Stimulated activated CD4-positive, alpha-beta T cell treated with anti-CD3 and anti-CD28 coated beads, TNF-alpha, amount 100 ng/mL, for 4 hours (primary cell): Measurements from ENCODE around the gene TBC1D22A.

ENCODE experiments used
- DNase-seq, 3 experiments: peaks; one replicate each; pipeline ENCODE4 v3.0.0-alpha.2; 2020; ENCODE audit warnings: low read depth in 3 of 3

TBC1D22A gene

GRCh38 chr22:46795140-46795539 lies 32.7 kb downstream of the TBC1D22A start:
- DNase-seq = no peak

- no peak for DNase-seq
Measured at GRCh38 chr22:46795845-46796565, 33.6 kb downstream of the TBC1D22A start.

DNA sequence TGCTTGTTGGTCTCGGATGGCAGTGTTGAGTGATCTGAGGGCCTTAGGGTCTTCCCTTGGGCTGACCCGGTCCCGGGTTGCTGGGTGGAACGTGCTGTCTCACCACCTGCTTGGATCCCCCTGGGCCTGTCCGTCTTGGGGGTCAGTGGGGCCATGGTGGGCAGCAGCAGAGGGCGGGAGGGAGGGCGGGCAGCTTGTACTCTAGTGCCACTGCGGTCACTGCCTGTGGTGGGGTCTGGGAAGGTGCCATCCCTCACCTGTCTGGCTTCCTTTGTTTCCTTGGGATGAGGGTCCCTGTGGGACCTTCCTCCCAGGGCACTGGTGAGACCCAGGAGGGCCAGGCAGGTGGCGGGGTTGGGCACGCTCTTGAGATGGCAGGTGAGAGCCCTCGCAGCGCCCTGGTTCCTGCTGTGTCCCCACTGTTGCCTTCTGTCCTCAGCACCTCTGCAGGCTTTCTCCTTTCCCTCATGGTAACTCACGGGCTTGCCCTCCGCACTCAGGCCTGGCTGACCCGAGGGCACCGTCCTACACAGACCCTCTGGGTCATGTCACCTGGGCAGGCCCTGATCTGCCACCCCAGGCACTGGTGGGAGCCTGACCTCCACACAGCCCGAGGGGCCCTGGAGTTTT lies 34.2 kb downstream of the TBC1D22A start:
- no peak for DNase-seq

GRCh38 chr22:46797355-46797754 lies 34.9 kb downstream of the TBC1D22A start:
- DNase-seq = no peak

DNA sequence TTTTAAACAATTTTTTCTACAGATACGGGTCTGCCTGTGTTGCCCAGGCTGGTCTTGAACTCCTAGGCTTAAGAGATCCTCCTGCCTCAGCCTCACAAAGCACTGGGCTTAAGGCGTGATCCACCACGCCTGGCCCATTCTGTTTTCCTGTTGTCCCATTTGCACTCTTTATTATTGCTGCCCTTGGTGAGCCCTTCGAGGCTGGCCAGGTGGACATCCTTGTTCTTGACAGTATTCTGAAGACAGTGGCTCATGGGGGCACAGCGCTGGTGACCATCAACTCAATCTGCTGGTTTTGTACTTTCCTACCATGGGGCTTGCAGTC lies 35.6 kb downstream of the TBC1D22A start:
- no peak for DNase-seq

DNA sequence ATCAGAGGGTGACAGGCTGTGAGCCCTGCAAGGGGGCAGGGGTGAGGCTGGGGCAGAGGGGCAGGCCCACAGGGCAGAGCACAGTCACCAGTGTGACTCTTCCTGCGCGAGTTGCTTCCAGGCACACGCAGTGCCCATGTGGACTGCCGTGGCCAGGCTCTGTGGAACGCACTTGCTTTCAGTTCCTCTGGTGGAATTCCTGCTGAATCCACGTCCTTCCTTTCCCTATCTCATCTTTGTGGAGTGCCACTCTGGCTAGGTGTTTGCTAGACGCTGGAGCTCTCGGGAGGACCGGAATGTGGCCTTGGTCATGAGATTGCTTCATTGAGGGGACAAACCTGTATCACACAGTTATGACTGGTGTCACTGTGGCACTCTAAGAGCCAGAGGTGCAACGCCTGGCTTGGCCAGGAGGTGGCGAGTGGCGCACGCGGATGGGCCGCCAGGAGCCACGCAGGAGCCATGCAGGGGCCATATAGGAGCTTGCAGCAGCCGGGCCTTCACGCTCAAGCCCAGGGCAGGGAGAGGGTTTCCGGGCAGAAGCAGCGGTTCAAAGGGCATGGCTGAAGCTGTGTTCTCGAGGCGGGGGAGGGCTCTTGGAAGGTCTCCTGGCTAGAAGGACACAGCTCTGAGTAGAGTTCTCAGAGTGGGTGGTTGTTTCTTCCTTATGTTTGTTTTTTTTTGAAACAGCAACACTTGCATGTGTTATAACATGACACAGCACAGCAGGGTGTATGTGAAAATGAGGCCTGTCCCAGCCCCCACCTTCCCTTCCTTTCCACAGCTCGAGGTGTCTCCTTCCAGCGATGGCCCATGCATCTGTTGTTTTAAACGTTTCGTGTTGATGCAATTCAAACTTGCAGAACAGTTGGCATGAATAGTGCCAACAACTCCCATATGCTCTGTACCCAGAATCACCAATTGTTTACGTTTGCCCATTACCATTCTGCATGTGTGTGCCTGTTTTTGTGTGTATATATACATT lies 36.2 kb downstream of the TBC1D22A start:
- DNase-seq = peak; percentile 43 to 53 (median 51)

GRCh38 chr22:46799626-46800025 lies 37.2 kb downstream of the TBC1D22A start:
- DNase-seq = no peak

DNA sequence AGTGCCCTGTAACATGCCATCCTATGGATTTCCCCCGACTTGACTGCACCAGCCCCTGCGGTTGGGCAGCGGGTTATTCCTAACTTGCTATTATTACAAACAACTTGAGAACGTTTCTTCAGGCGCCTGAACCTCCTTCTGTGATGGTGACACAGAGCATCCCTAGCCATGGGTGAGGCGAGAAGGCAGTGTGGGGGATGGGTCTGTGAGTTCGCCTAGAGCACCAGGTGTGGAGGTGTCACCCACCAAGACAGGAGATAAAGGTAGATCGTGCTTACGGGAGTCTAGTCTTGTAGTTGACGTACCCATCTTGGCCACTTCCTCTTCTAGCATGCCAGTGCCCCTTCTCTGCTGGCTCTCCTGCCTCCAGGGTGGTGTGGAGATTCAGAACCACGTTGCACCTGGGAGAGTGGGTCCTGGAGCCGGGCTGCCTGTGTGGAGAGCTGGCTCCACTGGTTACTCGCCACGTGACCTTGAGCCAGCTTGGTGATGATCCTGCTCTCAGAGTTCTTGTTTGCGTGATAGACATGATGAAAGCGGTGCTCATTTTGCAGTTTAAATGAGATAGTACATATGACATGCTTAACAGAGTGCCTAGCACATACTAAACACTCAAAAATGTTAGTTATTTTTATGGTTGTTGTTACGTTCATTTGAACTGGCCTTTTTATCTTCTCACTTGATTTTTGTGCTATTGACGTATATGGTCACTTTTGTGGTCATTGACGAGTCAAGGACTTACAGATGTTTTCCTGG lies 37.8 kb downstream of the TBC1D22A start:
- DNase-seq = no peak

- DNase-seq = no peak
Measured at GRCh38 chr22:46801331-46801811, 38.9 kb downstream of the TBC1D22A start.

DNA sequence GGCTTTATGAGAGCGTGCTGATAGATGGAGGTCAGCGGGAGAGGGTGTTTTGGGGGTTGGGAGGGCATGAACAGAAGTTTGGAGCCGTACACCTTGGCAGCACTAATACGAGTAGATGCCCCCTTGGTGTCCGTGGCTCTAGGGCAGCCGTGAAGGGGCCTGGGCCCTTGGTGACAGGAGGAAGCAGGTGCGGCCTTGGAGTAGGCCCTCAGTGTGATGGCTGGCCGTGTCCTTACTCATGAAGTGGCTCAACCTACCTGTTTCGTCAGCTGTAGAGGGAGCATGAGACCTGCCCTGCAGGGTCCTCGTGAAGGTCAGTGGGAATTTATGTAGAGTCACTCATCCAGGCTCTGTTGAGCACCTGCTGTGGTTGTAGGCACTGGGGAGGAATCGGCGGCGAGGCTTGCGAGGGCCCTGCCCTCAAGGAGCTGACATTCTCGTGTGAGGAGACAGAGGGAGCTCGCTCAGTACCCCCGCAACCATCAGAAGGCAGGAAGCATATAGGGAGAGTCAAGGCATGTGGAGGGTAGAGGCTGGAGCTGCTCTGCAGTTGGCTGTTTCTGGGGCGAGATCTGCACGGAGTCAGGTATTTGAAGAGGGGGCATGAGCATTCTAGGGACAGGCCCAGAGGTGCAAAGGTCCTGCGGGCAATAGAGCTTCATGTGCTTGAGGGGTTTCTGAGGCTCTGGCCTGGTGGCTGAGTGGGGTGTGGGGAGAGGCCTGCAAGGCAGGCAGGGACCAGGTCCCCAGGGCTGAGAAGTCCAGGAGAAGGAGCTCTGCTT lies 39.6 kb downstream of the TBC1D22A start:
- DNase-seq = no peak

GRCh38 chr22:46802608-46803027 lies 40.2 kb downstream of the TBC1D22A start:
- DNase-seq = no peak

DNA sequence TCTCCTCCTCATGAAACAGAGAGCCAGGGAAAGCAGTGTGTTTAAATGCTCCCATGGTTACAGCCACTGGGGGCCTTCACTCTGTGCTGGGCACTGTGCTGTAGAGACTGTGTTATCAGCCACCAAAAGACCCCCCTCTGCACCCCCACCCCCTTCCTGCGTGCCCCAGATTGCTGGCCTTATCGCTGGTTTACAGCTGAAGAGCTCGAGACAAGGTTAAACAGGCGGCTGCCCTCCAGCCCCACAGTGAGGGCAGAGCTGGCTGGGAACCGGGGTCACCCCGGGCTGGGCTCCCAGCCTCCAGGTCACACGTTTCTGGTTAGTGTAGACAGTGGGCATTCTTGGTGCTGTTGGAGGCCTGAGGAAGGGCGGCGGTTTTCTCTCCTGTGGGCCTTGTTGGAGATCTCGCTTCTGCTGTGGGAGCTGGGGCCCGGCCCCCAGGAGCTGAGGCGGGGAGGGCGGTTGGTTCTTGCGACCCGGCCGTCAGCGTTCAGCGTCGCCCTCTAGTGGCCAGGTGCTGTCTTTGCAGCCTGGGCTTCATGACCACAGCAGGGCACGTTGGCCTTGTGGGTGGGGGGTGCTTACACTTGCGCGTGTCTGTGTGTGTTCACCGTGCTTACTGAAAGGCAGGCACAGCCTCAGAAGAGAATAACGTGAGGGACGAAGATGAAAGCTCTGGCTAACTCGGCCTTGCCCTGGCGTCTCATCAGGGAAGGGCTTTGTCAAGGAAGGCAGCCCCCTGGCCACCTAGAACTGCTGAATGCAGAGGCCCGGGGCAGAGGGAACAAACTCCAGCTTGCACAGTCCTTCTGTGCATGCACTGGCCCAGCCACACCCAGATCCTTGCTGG lies 40.8 kb downstream of the TBC1D22A start:
- DNase-seq = peak; percentile 39 to 59 (median 55)

DNA sequence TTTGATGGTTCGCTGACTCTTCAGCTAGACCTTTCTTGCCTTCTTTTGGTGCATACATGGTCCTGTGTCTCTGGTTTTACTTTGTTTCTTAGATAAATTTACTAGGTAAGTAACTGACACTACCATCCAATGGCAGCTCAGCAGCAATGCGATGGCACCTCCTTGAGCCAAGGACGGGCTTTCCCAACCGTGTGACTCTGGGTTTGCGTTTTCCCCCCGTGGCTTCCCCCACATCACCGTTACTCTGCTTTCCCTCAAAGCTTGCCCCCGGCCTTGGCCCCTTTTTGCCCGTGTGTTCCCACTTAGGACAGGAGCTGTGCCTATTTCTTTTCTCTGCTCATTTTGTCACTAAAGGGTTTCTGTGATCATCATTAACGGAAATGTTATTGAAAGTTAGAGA lies 41.5 kb downstream of the TBC1D22A start:
- DNase-seq = no peak

DNA sequence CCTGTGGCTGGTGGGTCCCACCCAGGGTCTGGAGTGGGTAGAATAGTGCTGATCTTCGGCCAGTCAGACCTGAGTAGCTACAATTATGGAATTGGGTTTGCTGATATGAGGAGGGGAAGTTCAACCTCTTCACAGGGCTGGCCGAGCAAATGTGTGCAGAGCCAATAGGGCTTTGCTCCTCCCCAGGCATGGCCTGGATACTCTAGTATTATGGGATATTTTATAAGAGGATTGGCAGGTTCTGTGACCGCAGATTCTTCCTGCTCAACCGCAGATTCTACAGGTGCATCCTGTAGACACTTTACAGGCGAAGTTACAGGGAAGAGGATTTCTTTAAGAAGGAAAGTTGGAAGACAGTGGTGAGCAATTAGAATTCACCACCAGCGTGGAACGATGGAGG lies 44.3 kb downstream of the TBC1D22A start:
- DNase-seq = no peak

DNA sequence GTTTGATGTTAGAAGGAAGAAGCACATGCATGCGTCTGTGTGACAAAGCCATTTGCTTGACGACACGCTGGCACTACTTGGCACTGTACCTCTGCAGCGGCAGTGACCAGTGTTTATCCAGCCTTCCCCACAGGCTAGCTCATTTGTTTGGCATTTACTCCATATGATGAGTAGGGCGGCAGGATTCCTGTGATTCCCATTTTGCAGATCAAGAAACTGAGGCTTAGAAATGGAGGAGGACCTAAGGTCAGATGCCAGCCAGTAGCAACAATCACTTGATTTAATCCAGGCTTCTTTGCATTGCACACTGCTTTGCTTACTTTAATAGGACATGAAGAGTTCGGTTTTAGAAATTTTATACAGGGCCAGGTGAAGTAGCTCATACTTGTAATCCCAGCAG lies 45.0 kb downstream of the TBC1D22A start:
- no peak for DNase-seq

- no peak for DNase-seq
Measured at GRCh38 chr22:46809153-46809885, 46.9 kb downstream of the TBC1D22A start.

DNA sequence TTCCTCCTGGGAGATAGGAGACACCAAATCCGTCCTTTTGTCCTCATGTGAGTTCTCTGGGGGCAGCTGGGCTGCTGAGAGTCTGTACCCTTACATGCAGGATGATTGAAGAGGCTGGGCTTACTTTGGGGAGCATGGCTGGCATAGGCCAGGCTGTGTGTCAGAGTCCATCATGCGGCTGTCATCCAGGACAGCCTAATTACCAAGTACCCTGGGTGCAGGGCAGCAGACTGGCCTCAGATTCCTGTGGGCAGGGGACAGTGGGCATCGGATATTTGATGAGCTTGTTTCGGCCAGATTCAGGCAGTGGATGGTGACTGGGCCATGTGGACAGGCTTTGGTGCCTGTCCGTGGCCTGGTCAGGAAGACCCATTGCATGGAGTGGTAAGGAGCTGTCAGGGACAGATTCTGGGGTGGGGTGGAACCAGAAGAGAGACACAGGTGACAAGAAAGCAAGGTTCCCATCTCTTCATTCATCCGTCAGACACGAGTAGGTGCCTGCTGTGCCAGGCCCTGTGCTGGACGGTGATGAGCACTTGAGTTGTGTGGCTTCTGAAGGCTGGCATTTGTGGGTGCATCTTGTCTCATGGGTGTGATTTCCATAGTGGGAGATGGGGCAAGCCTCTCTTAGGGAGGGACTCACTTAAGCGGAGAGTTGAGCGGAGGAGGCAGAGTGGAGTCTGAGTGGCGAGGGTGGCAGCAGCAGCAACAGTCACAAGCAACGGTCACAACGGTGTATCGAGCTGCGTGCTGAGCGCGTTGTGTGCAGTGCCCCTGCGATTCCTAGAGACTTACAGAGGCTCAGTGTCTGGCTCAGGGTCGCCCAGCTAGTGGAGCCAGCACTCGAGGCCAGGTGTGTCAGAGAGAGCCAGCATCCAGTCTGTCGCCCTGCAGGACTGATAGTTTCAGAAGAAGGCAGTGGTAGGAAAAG lies 48.7 kb downstream of the TBC1D22A start:
- no peak for DNase-seq

DNA sequence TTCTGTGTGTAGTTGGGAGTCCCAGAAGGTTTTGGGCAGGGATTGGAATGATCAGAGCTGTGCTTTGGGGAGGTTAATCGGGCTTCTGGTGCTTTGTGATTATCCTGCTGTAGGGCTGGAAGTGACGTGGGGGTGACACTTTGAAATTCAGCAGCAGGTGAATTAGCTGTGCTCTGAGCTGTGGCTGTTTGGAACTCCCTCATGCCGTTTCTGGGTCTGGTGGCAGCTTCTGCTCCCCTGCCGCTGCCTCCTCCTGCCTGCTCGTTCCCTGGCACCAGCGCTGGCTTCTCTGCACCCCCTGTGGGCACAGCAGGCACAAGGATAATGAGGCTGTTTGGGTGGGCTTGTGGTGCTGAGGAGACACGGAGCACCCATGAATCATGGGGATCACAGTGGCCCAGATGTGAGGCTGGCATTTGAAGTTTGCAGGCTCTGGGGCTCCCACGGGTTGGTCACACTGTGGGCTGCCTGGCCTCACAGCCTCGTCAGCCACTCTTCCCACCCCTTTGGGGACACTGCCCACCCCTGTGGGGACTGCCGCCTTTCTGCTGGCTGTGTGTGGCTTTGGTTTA lies 49.7 kb downstream of the TBC1D22A start:
- DNase-seq = no peak
